Transverse colon (tissue), 4 donors: ENCODE measurements around the gene ZC4H2. TPM values are rescaled to one million over a fixed set of nuclear protein-coding genes. Genes with fewer than 3 reads are reported as not detected.
"Not testable (repeated sequence)": the region's sequence is repeated elsewhere in the genome, so short reads cannot be mapped to it uniquely, and the experiment has no call there.

Experiments
- DNase-seq: peaks from one replicate; pipeline ENCODE4 v3.0.0-alpha.2; 2019
- H3K27ac ChIP-seq, 4 donors: fragments of 200-600 bp; sonication (generic); 2 replicates each; pipeline ENCODE4 v1.5.1; 2016 to 2018; ENCODE audit warnings: inconsistent platforms in 4 of 4
- H3K27me3 ChIP-seq: fragments of 200-600 bp; sonication (generic); 2 replicates; pipeline ENCODE4 v1.5.1; 2017; ENCODE audit warnings: inconsistent platforms
- H3K36me3 ChIP-seq, 4 donors: fragments of 200-600 bp; sonication (generic); 2 replicates each; pipeline ENCODE4 v1.5.1; 2017 to 2019; ENCODE audit warnings: inconsistent platforms in 4 of 4
- H3K4me1 ChIP-seq, 4 donors: fragments of 200-600 bp; sonication (generic); 2 replicates each; pipeline ENCODE4 v1.5.1; 2017 to 2020; ENCODE audit warnings: inconsistent platforms in 4 of 4
- H3K4me3 ChIP-seq, 4 donors: fragments of 200-600 bp; sonication (generic); 1 replicate in 1 of 4; 2 replicates in 3 of 4; pipeline versions ENCODE4 v1.5.1 to v1.6.1; 2017 to 2019; ENCODE audit warnings: inconsistent platforms in 4 of 4
- H3K9me3 ChIP-seq, 2 donors: fragments of 200-600 bp; sonication (generic); 2 replicates each; pipeline ENCODE4 v1.5.1; 2017 to 2019; ENCODE audit warnings: inconsistent platforms in 2 of 2
- EP300 ChIP-seq: sonication (generic); formaldehyde crosslinking; IDR thresholded peaks from one replicate; pipeline ENCODE4 v1.6.1; 2017; ENCODE audit warnings: antibody characterized with exemption, low read depth
- POLR2A ChIP-seq: fragments of 450-650 bp; IDR thresholded peaks from one replicate; pipeline ENCODE4 v1.6.1; 2016; ENCODE audit warnings: antibody characterized with exemption, mild to moderate bottlenecking, moderate library complexity
- POLR2AphosphoS5 ChIP-seq, 3 donors: sonication (generic); formaldehyde crosslinking; IDR thresholded peaks; one replicate each; pipeline ENCODE4 v1.6.1; 2016; ENCODE audit warnings: antibody characterized with exemption in 3 of 3
- WGBS, 2 donors: methylation state at CpG; one replicate each; pipeline ENCODE4 v1.1.5; 2018; ENCODE audit warnings: low coverage in 1 of 2; 5-methylcytosine and 5-hydroxymethylcytosine counted together
- in situ Hi-C, 4 donors: fragments of 200-750 bp; cut with MboI; loops; one replicate each; pipeline versions ENCODE4 v1.15.0 to v1.15.1; 2017; ENCODE audit warnings: low sequenced_read_pairs in 3 of 4, low pct_ligation_motif_present in 1 of 4, low pct_unique_long_range_greater_than_20kb in 1 of 4
- intact Hi-C: fragments of 100-400 bp; cut with DNase I; formaldehyde crosslinking; loops from one replicate; pipeline ENCODE4 v1.15.1; 2023; ENCODE audit warnings: low total_unique reads
- total RNA-seq, 4 donors: library from RNA; depleted of rRNA; stranded (reverse); fragments of >200 nt; gene quantifications; one replicate each; pipeline ENCODE4 v1.1.0, GENCODE V29; 2016
- TF ChIP-seq, protein P1 (sequence below), 5 experiments: fragments of 200-600 bp in 3 of 5; fragments of 450-650 bp in 2 of 5; sonication (generic) in 3 of 5; IDR thresholded peaks; 1 replicate in 2 of 5; 2 replicates in 3 of 5; pipeline ENCODE4 v1.5.1; 2016 to 2017; ENCODE audit warnings: antibody characterized with exemption in 5 of 5, inconsistent platforms in 3 of 5, mild to moderate bottlenecking in 2 of 5, moderate library complexity in 1 of 5

Gene ZC4H2
- total RNA-seq, 4 donors from 2014 or later = 8.6 to 21.7 (median 12.6) TPM

DNA sequence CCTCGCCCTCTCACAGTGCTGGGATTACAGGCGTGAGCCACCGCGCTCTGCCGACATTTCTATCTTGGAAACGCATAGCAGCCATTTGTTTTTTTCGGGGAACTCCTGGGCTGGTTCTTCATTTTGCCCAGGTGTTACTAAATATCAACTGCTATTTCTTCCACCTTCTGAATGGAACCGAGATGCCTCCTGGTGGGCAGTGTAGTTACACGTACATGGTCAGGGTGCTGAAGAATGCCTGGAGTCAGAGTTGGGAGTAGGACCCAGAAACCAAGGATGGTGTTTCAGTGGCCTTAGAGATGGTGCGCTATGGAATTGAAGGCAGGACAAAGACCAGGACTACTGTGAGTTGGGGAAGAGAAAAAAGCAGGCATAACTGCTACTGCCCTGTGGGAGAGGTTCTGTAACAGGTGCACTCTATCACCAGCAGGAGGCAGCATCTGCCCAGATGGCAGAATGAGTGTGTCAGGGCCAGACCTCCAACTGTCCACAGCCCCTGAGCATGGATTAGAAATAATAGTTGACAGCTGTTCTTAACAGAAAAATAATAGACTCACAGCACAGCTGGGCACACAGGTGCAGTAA lies 81.7 kb downstream of the ZC4H2 start:
- Histone ChIP-seq H3K27me3 (no peaks in the 10 kb centered on the region), H3K9me3 (no peaks in the 10 kb centered on the region), H3K4me1 (no peaks in the 10 kb centered on the region), H3K36me3 (no peaks in the 10 kb centered on the region), H3K4me3 (no peak overlapping the region), H3K27ac (no peak overlapping the region)
- in situ Hi-C loops (no loop called here), intact Hi-C loops (no loop called here)
- TF ChIP-seq POLR2A = no peak
- TF ChIP-seq, protein P1, sequence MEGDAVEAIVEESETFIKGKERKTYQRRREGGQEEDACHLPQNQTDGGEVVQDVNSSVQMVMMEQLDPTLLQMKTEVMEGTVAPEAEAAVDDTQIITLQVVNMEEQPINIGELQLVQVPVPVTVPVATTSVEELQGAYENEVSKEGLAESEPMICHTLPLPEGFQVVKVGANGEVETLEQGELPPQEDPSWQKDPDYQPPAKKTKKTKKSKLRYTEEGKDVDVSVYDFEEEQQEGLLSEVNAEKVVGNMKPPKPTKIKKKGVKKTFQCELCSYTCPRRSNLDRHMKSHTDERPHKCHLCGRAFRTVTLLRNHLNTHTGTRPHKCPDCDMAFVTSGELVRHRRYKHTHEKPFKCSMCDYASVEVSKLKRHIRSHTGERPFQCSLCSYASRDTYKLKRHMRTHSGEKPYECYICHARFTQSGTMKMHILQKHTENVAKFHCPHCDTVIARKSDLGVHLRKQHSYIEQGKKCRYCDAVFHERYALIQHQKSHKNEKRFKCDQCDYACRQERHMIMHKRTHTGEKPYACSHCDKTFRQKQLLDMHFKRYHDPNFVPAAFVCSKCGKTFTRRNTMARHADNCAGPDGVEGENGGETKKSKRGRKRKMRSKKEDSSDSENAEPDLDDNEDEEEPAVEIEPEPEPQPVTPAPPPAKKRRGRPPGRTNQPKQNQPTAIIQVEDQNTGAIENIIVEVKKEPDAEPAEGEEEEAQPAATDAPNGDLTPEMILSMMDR (IDR thresholded peaks at IDR 0.05) = peak; percentile 49 to 81 (median 57)
- DNase-seq = peak; percentile 51
- WGBS, 2 donors = 50 to 75% methylated on average over 2 to 10 of the region's 10 CpGs

DNA sequence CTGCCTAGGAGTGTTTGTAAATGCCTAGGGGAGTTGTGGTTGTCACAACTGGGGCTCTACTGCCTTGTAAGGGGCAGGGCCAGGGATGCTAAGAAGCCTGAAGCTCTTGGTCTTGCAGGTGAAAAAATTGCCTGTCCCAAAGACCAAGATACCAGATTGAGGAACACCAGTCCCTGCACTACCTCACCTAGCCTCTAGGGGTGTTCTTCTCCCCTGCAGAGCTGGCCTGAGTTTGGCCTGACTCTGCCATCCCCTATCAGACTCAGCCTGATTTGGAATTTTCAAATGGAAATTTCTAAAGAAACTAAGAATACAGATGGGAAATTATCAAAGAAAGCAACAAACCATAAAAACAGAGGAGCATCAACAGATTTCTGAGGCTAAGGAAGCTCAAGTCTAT lies 90.4 kb downstream of the ZC4H2 start:
- intact Hi-C loops = no loop called here
- TF ChIP-seq POLR2A = no peak
- TF ChIP-seq EP300 = no peak
- TF ChIP-seq, protein P1 (IDR thresholded peaks at IDR 0.05) = peak; percentile 13 to 48 (median 39)
- in situ Hi-C loops = no loop called here

DNA sequence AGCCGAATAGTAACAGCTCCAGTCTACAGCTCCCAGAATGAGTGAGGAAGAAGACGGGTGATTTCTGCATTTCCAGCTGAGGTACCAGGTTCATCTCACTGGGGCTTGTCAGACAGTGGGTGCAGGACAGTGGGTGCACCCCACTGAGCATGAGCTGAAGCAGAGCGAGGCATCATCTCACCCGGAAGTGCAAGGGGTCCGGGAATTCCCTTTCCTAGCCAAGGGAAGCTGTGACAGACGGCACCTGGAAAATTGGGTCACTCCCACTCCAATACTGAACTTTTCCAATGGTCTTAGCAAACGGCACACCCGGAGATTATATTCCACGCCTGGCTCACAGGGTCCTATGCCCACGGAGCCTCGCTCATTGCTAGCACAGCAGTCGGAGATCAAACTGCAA lies 97.5 kb downstream of the ZC4H2 start:
- H3K36me3 ChIP-seq, H3K9me3 ChIP-seq, intact Hi-C loops, in situ Hi-C loops, H3K4me3 ChIP-seq, H3K27me3 ChIP-seq, DNase-seq, H3K4me1 ChIP-seq, H3K27ac ChIP-seq: not testable (repeated sequence)
- WGBS, 2 donors = 87 to 100% methylated on average over 1 to 12 of the region's 12 CpGs

More for the DNA sequence above, 90.4 kb downstream of the ZC4H2 start:
- DNase-seq = peak; percentile 11
- no peak overlapping the region for H3K4me3 ChIP-seq
- no peaks in the 10 kb centered on the region for H3K9me3 ChIP-seq
- H3K36me3 ChIP-seq = no peaks in the 10 kb centered on the region
- no peaks in the 10 kb centered on the region for H3K27me3 ChIP-seq
- no peak overlapping the region for H3K27ac ChIP-seq
- H3K4me1 ChIP-seq = no peaks in the 10 kb centered on the region

DNA sequence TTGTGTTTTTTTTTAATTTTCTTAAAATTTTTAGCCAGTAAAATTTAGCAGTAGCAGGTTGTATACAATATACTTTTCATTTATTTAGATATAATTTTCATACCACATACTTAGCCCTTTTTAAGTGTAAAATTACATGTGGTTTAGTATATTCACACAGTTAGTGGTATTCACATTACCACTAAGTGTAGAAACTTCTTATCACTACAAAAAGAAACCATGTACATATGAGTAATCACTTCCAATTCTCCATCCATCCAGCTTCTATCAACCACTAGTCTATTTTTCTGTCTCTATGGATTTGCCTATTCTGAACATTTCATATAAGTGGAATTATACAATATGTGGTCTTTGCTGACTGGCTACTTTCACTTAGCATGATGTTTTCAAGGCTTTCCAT lies 109.0 kb downstream of the ZC4H2 start:
- intact Hi-C loops = no loop called here
- Histone ChIP-seq H3K36me3 (no peaks in the 10 kb centered on the region), H3K4me3 (no peak overlapping the region), H3K27ac (no peak overlapping the region), H3K27me3 (no peaks in the 10 kb centered on the region), H3K4me1 (no peaks in the 10 kb centered on the region), H3K9me3 (no peaks in the 10 kb centered on the region)
- TF ChIP-seq, protein P1 (IDR thresholded peaks at IDR 0.05) = no peak
- TF ChIP-seq POLR2A (no peak), EP300 (no peak), POLR2AphosphoS5 (IDR thresholded peaks at IDR 0.05) (no peak)
- no peak for DNase-seq
- in situ Hi-C loops = no loop called here

Other genes starting within 250 kb of the ZC4H2 start
- gene ZC3H12B, start 58.4 kb upstream of the ZC4H2 start, total RNA-seq = 1 to 10 TPM in 3 of 4 donors, under 1 TPM in 1; 0.37 to 3.8 (median 2.0) TPM